Endodermal cell (in vitro differentiated cells): Measurements from ENCODE around the gene FER. TPM values are rescaled to one million over a fixed set of nuclear protein-coding genes. Genes with fewer than 3 reads are reported as not detected.

Experiments
- DNase-seq: peaks from one replicate; pipeline ENCODE4 v3.0.0-alpha.2; 2017
- H3K27ac ChIP-seq: 2 replicates; pipeline ENCODE4 v1.5.1; 2013; ENCODE audit warnings: mild to moderate bottlenecking, low read depth, low read length, moderate library complexity
- H3K27me3 ChIP-seq: 2 replicates; pipeline ENCODE4 v1.6.1; 2013; ENCODE audit warnings: mild to moderate bottlenecking, low read length, moderate library complexity; ENCODE audit not compliant: insufficient read depth, control insufficient read depth, poor library complexity, severe bottlenecking
- H3K36me3 ChIP-seq: 2 replicates; pipeline ENCODE4 v1.7.0; 2013; ENCODE audit warnings: mild to moderate bottlenecking, low read length, moderate library complexity; ENCODE audit not compliant: control insufficient read depth, insufficient read depth
- H3K4me1 ChIP-seq: one replicate; pipeline ENCODE4 v1.7.0; 2013; ENCODE audit warnings: low read length; ENCODE audit not compliant: control insufficient read depth, insufficient read depth
- H3K4me3 ChIP-seq: 2 replicates; pipeline ENCODE4 v1.5.1; 2013; ENCODE audit warnings: mild to moderate bottlenecking, low read length, moderate library complexity
- H3K9ac ChIP-seq: 2 replicates; pipeline ENCODE4 v1.6.1; 2013; ENCODE audit warnings: mild to moderate bottlenecking, low read length, moderate library complexity; ENCODE audit not compliant: poor library complexity, severe bottlenecking; ENCODE audit errors: extremely low read depth
- H3K9me3 ChIP-seq: 2 replicates; pipeline ENCODE4 v1.6.1; 2013; ENCODE audit warnings: mild to moderate bottlenecking, low read length, moderate library complexity; ENCODE audit not compliant: control insufficient read depth
- H3K27ac Mint-ChIP-seq: 2 replicates; pipeline ENCODE4 v1.8.0; 2020; ENCODE audit warnings: mixed read lengths
- H3K27me3 Mint-ChIP-seq: 2 replicates; pipeline ENCODE4 v1.8.0; 2021; ENCODE audit warnings: mild to moderate bottlenecking, mixed read lengths; ENCODE audit not compliant: insufficient read depth
- H3K36me3 Mint-ChIP-seq: 2 replicates; pipeline ENCODE4 v1.8.0; 2020; ENCODE audit warnings: low read depth, mixed read lengths
- H3K4me1 Mint-ChIP-seq: 2 replicates; pipeline ENCODE4 v1.8.0; 2020; ENCODE audit warnings: mixed read lengths
- H3K4me3 Mint-ChIP-seq: 2 replicates; pipeline ENCODE4 v1.8.0; 2020; ENCODE audit warnings: mild to moderate bottlenecking, moderate library complexity, mixed read lengths
- H3K9me3 Mint-ChIP-seq: 2 replicates; pipeline ENCODE4 v1.8.0; 2020; ENCODE audit warnings: mild to moderate bottlenecking, mixed read lengths
- CTCF ChIP-seq: fragments of 200-600 bp; sonication (generic); conservative IDR thresholded peaks from 2 replicates; pipeline ENCODE4 v1.5.0; 2021; ENCODE audit warnings: antibody characterized with exemption, mild to moderate bottlenecking
- WGBS, 2 experiments: methylation state at CpG; one replicate each; pipeline versions ENCODE4 v1.1.5 to v1.1.7; 2013; ENCODE audit warnings: missing lambda C conversion rate in 2 of 2, mixed read lengths in 1 of 2; ENCODE audit not compliant: insufficient coverage in 1 of 2, insufficient read length in 1 of 2; 5-methylcytosine and 5-hydroxymethylcytosine counted together
- total RNA-seq, 2 donors: library from RNA; stranded (reverse); fragmentation: NEBNext Ultra II Directional in 1 of 2; extraction: Animal tissue kit (Norgen Biotek cat#: 25700) in 1 of 2; gene quantifications; 2 replicates in 1 of 2; 3 replicates in 1 of 2; pipeline ENCODE4 v1.2.1, GENCODE V29; 2021

The FER gene
- total RNA-seq, 2 donors from 2014 or later = 24.5 to 26.8 TPM

DNA sequence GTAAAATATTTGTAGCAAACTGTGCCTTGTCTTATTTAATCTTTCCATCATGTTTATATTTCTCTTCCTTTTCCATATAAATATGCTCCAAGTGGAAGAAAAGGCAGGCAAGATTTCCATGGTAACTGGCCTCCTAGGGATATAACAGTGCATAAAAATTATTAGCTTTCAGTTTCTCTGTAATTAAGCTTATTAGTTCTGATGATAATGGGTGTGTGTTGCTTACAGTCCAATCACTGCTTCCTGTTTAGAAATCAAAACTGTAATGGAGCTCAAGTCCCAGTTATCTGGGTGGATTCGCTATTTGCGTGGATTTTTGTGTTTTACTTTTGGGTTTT, 449.1 kb downstream of the FER start:
- Histone ChIP-seq H3K36me3 (no peaks in the 10 kb centered on the region), H3K4me3 (no peak overlapping the region), H3K4me1 (peaks cover 13% of the 10 kb centered on the region), H3K27me3 (no peaks in the 10 kb centered on the region), H3K9me3 (no peaks in the 10 kb centered on the region), H3K9ac (no peak overlapping the region), H3K27ac (no peak overlapping the region)
- H3K4me1 Mint-ChIP-seq = peaks cover 26% of the 10 kb centered on the region
- no peak overlapping the region for H3K27ac Mint-ChIP-seq
- 100% methylated on average over 2 of the region's 2 CpGs; no CpG with 5 or more reads in 1 of the 2 experiments for WGBS, 2 experiments
- H3K27me3 Mint-ChIP-seq = no peaks in the 10 kb centered on the region
- H3K36me3 Mint-ChIP-seq = no peaks in the 10 kb centered on the region
- TF ChIP-seq CTCF = no peak
- no peak overlapping the region for H3K4me3 Mint-ChIP-seq
- no peaks in the 10 kb centered on the region for H3K9me3 Mint-ChIP-seq
- no peak for DNase-seq

GRCh38 chr5:109199289-109199688, 451.6 kb downstream of the FER start:
- TF ChIP-seq CTCF = no peak
- Histone ChIP-seq H3K36me3 (no peaks in the 10 kb centered on the region), H3K9me3 (no peaks in the 10 kb centered on the region), H3K9ac (no peak overlapping the region), H3K4me3 (no peak overlapping the region), H3K27me3 (no peaks in the 10 kb centered on the region), H3K27ac (no peak overlapping the region), H3K4me1 (no peaks in the 10 kb centered on the region)
- WGBS, 2 experiments = 89% methylated on average over 2 of the region's 2 CpGs; no CpG with 5 or more reads in 1 of the 2 experiments
- no peak for DNase-seq
- peaks cover 8% of the 10 kb centered on the region for H3K4me1 Mint-ChIP-seq
- no peaks in the 10 kb centered on the region for H3K9me3 Mint-ChIP-seq
- H3K27ac Mint-ChIP-seq = no peak overlapping the region
- no peaks in the 10 kb centered on the region for H3K27me3 Mint-ChIP-seq
- no peak overlapping the region for H3K4me3 Mint-ChIP-seq
- no peaks in the 10 kb centered on the region for H3K36me3 Mint-ChIP-seq

DNA sequence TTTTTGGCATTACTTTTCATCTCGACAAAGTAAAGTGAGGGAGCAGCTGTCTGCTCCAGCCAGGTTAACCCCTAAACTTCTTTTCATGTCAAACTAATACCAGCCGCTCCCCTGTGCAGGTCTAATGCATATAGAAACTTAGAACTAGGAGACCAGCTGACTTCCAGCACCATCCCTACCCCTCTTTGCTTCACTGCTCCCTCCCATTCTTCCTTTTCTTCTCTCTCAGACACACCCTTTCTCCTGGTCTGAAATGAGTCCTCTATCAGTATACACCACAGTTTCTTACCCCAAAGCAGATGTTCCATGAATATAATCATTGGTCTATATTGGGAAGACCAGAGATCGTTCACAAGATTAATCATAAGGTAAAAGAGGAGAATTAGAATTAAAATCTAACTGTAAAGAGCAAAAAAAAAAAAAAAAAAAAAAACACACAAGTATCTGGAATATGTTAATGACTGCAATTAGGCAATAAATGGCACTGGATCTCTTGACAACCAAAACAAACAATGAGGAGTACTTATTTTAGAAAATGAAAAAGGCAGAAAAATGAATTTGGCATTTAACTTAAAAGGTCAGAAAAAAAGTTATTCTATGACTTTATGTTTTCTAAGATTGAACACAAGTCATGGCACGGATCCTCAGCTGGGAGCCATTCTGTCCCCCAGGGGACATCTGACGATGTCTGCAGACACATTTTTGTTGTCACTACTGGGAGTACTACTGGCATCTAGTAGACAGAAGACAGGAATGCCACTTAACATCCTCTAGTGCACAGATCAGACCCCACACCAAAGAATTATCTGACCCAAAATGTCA, 452.3 kb downstream of the FER start:
- H3K4me1 Mint-ChIP-seq = peaks cover 1% of the 10 kb centered on the region
- Histone ChIP-seq H3K36me3 (no peaks in the 10 kb centered on the region), H3K27ac (no peak overlapping the region), H3K9ac (no peak overlapping the region), H3K4me3 (no peak overlapping the region), H3K27me3 (no peaks in the 10 kb centered on the region), H3K4me1 (no peaks in the 10 kb centered on the region), H3K9me3 (peaks cover 5% of the 10 kb centered on the region)
- DNase-seq = no peak
- no peak overlapping the region for H3K4me3 Mint-ChIP-seq
- H3K36me3 Mint-ChIP-seq = no peaks in the 10 kb centered on the region
- H3K27ac Mint-ChIP-seq = no peak overlapping the region
- no peaks in the 10 kb centered on the region for H3K9me3 Mint-ChIP-seq
- TF ChIP-seq CTCF = no peak
- no peaks in the 10 kb centered on the region for H3K27me3 Mint-ChIP-seq
- 91 to 96% methylated on average over 4 of the region's 5 CpGs for WGBS, 2 experiments
